Stimulated activated CD8-positive, alpha-beta memory T cell treated with anti-CD3 and anti-CD28 coated beads, Interleukin-7, amount 100 ng/mL, for 1 hour (primary cell): ENCODE results near the gene NSD2.
"Not testable (repeated sequence)": the region's sequence is repeated elsewhere in the genome, so short reads cannot be mapped to it uniquely, and the experiment has no call there.

Experiments
- DNase-seq, 2 donors: peaks; one replicate each; pipeline ENCODE4 v3.0.0-alpha.2; 2020; ENCODE audit warnings: low read depth in 2 of 2

NSD2 gene

GRCh38 chr4:1985780-1986577 lies 114.8 kb downstream of the NSD2 start:
- no peak for DNase-seq

DNA sequence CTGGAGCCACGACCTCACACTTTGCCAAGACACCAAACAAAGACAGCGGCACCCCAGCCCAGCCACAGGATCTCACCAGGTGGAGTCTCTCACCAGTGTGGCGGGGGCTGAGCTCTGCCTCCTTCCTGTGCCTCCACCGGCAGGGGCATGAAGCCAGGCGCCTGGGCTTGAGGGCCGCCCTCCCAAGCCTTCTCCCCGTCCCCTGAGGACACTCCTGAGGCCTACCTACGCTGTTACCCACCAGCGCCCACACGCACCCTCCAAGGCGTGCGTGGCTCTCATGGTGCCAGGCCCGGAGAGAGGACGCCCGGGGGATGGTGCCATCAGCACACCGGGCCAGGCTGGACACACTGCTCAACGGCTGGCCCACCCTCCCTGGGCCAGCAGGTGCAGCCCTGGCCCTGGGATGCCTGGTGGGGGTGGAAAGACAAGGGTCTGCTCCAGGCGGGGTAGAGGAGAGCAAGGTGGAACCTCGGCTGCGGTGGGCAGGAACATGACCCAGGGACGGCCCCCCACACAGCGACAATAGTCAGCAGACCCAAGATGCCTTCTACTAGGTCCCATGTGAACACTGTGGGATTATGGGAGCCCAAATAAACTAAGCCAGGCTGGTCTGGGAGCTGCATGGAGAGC lies 115.5 kb downstream of the NSD2 start:
- no peak for DNase-seq

DNA sequence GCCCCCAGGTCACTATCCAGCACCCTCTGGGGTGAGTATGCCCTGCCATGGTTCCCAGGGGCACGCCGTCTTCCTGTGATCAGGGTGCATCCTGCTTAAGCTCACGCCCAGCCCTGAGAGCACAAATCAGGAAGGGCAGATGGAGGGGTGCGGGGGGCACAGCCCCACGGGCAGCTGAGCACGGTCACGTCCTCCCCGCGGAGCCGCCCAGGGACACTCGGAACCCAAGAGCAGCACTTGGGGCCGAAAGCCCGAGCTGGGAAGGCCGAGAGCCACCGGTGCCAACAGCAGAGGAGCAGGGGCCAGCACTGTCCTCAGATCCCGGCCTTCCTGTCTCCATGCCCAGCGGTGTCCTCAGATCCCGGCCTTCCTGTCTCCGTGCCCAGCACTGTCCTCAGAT lies 116.1 kb downstream of the NSD2 start:
- DNase-seq, result no peak

DNA sequence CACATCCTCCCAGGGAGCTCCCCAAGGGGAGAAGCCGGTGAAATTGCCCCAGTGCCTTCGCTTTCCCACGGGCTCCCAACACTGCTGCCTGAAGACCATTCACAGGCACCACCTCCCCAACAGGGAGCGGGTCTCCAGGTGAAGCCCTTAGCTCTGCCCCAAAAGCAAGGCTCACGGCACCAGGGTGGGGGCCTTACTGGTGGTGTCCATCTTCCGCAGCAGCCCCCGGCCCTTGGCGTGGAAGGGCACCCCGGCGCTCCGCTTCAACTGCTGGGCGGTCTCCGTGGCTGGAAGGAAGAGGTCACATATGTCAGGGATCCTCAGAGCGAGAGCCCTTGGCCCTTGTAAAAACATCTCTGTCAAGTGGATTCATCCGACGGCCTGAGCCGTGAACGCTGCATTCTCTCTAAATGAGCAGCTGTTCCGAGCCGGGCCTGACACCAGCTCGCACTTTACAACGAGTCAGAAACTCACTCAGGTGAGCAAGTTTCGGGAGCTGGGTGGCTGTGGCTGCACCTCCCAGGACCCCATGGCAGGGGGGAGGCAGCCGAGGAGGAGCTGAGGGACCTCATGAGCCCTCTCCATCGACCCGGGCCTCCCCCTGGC lies 116.6 kb downstream of the NSD2 start:
- no peak for DNase-seq

GRCh38 chr4:1988327-1988724 lies 117.1 kb downstream of the NSD2 start:
- no peak for DNase-seq

GRCh38 chr4:1989533-1990347 lies 118.5 kb downstream of the NSD2 start:
- no peak for DNase-seq

GRCh38 chr4:1990348-1990645 lies 119.1 kb downstream of the NSD2 start:
- no peak for DNase-seq

DNA sequence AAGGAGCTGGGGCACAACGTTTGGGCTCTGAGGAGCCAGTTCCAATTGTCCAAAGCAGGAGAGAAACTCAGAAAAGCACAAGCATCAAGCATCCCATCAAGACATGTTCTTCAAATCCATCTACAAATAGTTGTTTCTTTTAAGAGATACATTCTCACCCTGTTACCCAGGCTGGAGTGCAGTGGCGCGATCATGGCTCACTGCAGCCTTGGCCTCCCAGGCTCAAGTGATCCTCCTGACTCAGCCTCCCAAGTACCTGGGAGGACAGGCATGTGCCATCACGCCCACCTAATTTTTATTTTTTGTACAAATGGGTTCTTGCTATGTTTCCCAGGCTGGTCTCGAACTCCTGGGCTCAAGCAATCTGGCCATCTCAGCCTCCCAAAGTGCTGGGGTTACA lies 119.5 kb downstream of the NSD2 start:
- DNase-seq, result no peak

DNA sequence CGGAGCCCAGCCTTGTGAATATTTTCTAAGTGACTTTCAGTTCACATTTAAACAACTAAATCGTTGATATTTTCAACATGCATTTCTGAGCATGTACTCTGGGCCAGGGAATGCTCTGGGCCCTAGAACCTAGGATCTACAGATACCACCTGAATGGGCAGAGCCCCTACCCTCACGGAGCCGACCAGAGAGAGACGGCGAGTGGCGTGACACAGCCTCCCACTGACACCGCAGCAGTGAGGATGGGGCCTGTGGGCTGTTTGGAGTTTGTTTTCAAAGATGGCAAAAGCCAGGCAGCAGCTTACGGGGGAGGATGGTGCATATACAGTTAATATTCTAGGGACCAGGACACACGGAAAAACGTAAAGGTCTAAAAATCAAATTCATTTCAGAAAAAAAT lies 119.9 kb downstream of the NSD2 start:
- no peak for DNase-seq

GRCh38 chr4:1991596-1992434 lies 120.6 kb downstream of the NSD2 start:
- no peak for DNase-seq

GRCh38 chr4:1992468-1993168 lies 121.4 kb downstream of the NSD2 start:
- no peak for DNase-seq

DNA sequence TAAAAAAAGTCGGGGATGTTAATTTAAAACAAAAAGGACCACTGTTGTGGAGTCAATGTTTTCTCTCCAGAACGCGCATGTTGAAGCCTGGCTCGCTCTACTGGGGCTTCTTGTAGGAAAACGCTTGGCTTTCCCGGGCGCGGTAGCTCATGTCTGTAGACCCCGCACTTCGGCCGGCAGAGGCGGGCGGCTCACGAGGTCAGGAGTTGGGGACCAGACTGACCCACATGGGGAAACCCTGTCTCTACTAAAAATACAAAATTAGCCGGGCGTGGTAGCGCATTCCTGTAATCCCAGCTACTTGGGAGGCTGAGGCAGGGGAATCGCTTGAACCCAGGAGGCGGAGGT lies 122.0 kb downstream of the NSD2 start:
- DNase-seq, result no peak

GRCh38 chr4:1993718-1994516 lies 122.7 kb downstream of the NSD2 start:
- not testable (repeated sequence) for DNase-seq

DNA sequence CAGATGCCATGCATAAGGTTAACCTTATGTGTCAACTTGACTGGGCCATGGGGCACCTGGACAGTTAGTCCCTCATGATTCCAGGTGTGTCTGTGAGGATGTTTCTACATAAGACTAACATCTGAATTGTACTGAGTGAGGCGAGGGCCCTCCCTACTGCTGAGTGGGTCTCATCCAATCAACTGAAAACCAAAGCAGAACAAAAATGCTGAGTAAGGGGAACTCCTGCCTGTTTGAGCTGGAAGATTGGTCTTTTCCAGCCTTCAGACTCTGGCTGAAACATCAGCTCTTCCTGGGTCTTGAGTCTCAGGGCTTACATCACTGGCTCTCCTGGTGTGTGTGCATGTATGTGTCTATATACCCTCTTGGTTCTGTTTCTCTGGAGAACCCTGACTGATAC lies 123.7 kb downstream of the NSD2 start:
- DNase-seq, result no peak

DNA sequence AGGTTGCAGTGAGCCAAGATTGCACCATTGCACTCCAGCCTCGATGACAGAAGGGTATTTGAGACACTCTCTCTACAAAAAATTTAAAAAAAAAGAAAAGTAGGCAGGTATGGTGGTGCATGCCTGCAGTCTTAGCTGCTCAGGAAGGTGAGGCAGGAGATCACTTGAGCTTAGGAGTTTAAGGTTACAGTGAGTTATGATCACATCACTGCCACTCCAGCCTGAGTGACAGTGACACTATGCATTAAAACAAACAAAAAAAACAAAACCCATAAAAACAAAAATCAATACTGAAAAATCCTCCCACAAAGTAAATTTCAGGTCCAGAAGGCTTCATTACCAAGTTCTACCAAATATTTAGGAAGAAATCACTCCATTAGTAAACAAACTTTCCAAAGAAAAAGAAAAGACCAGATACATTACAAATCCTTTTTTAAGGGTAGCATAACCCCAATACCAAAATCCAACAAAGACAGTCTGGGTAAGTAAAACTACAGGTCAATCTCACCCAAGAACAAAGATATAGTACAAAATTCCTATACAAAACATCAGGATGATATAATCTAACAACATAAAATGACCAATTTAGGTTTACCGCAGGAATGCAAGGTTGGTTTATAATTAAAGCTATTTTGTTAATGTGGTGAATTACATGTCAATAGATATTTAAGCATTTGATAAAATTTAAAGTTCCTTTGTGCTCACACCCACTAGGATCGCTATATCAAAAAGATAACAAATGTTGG lies 125.8 kb downstream of the NSD2 start:
- no peak for DNase-seq

DNA sequence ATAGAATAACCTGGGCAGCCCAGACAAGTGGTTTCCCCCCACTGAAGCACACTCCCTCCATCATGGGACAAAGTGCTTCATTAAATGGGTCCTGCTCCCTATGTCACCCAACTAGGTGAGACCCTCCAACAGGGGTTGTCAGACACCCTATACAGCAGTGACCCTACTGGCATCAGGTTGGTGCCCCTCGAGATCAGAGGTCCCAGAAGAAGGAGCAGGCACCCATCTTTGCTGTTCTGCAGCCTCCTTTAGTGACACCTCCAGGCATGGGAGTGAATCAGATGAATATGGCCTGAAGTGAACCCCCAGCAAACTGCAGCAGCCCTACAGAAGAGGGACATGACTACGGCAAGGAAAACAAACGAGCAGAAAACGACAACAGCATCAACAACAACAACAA lies 126.5 kb downstream of the NSD2 start:
- no peak for DNase-seq

GRCh38 chr4:1998296-1998695 lies 127.1 kb downstream of the NSD2 start:
- no peak for DNase-seq

- DNase-seq, result not testable (repeated sequence)
Observed at GRCh38 chr4:1999308-1999707, 128.1 kb downstream of the NSD2 start.

- not testable (repeated sequence) for DNase-seq
Observed at GRCh38 chr4:2003361-2003760, 132.2 kb downstream of the NSD2 start.
